Endometrium (tissue), 2 donors: ENCODE results near the gene PTGDS.

Experiments
- FAIRE-seq: peaks from 2 replicates; lab custom pipeline; 2012; peaks lifted over from hg19 to GRCh38; lab: Jason Lieb, UNC
- donor health status: control.
- donor health status: control.

The PTGDS gene

GRCh38 chr9:136958898-136959850, 18.1 kb upstream of the PTGDS start:
- FAIRE-seq, result no peak

DNA sequence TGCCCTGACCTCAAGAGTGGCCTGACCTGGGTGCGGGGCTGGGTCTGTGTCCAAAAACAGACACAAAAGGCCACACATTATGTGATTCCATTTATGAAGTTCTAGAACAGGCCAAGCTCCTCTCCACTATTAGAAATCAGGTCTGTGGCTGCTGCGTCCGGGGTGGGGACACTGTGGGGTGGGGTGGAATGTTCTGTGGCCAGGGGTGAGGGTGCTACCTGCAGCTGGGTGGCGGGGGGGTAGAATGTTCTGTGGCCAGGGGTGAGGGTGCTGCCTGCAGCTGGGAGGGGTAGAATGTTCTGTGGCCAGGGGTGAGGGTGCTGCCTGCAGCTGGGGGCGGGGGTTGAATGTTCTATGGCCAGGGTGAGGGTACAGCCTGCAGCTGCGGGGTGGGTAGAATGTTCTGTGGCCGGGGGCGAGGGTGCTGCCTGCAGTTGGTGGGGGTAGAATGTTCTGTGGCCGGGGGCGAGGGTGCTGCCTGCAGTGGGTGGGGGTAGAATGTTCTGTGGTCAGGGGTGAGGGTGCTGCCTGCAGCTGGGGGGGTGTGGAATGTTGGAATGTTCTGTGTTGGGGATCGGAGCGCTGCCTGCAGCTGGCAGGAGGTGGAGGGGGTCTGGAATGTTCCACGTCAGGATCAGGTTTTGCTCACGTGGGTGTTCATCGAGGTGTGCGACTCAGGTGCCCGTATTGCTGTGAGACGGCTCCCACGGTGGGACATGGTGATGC, 16.9 kb upstream of the PTGDS start:
- FAIRE-seq, result no peak

DNA sequence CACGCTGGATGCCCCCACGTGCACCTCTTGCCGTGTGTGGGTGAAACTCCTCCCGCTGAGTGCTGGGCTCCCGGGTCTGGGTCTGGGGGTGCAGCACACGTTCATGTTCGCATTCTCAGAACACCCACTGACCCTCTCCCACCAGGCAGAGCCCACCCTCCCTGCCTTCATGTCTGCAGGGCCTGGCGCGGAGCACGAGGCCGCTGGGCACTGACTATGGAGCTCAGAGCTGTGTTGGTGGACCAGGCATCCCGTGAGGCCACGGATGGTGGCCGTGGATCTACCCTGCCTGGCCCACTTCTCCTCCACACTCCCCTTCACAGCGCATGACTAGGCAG, 16.4 kb upstream of the PTGDS start:
- no peak for FAIRE-seq

DNA sequence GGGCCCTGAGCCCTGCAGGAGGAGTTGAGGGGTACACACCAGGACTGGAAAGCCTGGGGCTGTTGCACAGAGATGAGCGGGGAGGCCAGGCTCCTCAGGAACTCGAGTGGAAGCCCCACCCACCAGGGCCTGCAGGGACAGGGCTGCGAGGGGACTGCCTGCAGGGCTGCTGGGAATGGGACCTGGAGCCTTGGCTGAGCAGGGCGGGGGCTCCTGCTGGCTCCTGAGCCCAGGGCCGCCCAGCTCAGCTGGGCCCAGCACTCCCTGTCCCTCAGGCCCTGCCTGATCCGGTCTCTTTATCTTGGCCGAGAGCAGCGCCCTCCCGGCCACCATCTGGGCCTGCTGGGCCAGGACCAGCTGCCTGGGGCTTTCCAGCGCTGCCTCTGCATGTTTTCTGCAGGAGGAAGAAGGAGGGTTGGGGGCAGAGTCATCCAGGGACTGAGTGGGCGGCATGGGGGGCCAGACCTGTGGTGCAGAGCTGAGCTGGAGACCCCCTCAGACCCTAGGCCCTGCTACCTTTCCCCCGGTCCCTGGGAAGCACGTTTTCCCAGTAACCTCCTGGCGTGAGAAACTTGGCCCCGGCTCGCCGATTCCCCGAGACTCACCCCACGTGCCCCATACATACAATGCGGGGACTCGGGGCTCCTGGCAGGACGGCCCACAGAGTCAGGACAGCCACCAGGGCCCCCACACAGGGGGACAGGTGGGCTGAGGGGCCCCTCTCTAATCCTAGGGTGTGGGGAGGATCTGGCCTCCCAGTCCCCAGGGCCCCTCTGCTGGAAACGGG, 15.8 kb upstream of the PTGDS start:
- FAIRE-seq, result no peak

GRCh38 chr9:136962163-136962562, 15.1 kb upstream of the PTGDS start:
- no peak for FAIRE-seq

- FAIRE-seq, result no peak
These were observed 14.5 kb upstream of the PTGDS start for GRCh38 chr9:136962701-136963248.

GRCh38 chr9:136963341-136963740, 14.0 kb upstream of the PTGDS start:
- no peak for FAIRE-seq

DNA sequence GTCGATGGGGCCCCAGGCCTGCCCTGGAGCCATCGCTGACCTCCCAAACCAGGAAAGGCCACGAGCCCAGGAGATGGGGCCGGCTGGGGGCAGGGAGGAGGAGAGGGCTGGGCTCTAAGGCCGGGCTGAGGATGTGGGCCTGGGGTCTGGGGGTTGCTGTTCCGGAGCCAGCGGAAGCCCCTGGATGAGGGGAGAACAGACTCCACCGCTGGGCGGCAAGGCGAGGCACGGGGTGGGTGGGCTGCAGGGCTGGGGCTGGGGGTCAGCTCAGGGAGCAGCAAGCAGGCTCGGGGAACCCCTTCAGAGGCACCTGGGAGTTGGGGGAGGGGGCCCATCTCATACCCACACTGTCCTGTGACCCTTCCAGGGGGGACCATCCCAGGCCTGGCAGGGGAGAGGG, 13.6 kb upstream of the PTGDS start:
- no peak for FAIRE-seq

- no peak for FAIRE-seq
These were observed 13.1 kb upstream of the PTGDS start for GRCh38 chr9:136964171-136964689.

- no peak for FAIRE-seq
These were observed 12.4 kb upstream of the PTGDS start for GRCh38 chr9:136964833-136965422.

GRCh38 chr9:136965771-136966484, 11.4 kb upstream of the PTGDS start:
- no peak for FAIRE-seq

DNA sequence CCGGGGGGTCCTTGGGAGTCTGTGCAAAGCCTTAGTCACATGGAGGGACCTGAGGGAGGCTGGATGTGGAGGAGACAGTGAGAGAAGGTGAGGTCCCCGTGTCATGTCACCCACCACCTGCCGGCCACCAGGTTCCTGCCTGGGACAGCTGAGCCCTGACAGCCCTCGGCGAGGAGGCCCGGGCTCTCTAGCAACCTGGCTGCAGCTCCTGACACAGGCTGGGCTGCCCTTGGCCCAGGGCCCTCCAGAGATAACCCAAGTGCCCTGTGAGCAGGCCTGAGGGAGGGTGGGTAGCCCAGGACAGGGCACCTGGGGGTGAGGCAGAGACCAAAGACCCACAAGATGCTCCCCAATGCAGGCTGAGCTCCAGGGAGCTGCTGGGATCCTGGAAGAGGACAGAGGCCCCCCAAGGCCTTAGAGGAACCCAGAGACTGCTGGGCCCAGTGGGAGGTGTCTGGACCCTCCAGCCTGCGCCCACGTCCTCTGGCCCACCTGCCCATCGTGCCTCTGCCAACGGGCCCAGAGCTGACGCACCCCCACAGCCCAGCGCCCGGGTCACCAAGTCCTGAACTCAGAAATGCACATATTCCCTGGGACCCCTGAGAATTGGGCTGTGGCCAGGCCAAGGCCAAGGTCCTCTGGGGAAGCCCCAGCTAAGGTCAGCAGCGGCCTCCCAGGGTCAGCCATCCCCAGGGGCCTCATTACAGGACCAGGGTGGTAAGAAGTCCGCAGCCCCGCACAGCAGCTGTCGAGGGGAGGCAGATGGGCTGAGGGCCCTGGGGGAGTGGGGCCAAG, 8.8 kb upstream of the PTGDS start:
- FAIRE-seq, result no peak

DNA sequence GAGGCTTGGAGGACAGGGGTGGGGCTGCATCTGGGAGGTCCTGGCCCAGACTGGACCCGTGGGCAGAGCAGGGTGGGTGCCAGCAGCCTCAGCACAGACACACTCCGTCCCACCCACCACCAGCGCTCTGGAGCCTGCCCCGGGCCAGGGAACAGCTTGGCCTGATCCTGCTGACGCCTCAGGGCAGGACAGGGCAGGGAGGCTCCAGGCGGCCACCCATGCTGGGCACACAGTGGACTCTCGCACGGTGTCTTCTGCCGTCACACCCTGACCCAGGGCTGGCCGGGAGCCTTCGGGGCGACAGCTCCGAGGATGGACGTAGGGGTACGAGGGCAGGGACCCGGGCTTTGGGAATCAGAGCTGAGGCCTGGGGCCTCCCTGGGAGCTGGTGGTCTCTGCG, 8.2 kb upstream of the PTGDS start:
- FAIRE-seq, result no peak

DNA sequence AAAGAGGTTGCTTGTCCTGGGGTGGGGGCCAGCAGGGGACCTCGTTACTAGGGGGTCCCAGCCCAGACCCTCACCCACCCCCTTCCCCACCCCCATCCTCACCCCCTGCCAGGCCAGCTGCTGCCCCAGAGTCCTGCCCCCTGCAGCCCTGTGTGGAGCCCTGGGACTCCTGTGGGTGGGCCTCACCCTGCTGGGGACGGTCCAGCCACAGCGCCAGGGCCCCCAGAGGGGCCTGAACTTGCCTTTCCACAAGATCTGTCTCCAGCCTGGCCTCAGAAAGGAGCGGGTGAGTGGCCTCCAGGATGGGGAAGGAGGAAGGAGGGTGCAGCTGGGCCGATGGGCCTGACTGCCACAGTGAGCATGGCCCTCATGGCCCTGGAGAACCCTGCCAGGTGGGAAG, 7.5 kb upstream of the PTGDS start:
- FAIRE-seq, result no peak

- FAIRE-seq, result no peak
These were observed 6.9 kb upstream of the PTGDS start for GRCh38 chr9:136970361-136970760.

DNA sequence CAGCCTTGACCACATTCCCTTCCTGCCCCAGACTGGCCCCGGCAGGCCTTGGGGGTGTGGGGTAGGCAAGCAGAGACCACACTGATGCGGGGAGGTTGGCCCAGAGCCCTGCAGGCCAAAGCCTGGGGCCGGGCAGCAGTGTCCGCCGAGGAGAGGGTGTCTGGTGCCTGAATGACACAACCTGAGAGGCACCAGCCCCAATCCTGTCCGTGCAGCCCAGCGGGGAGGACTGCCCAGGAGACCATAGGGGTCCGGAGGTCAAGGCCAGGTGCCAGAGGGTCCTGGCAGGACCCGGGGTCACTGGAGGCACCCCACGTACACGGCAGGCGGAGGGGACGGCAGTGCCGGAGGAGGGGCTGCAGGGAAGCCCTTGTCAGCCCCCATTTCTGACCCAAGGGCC, 5.6 kb upstream of the PTGDS start:
- FAIRE-seq, result no peak

DNA sequence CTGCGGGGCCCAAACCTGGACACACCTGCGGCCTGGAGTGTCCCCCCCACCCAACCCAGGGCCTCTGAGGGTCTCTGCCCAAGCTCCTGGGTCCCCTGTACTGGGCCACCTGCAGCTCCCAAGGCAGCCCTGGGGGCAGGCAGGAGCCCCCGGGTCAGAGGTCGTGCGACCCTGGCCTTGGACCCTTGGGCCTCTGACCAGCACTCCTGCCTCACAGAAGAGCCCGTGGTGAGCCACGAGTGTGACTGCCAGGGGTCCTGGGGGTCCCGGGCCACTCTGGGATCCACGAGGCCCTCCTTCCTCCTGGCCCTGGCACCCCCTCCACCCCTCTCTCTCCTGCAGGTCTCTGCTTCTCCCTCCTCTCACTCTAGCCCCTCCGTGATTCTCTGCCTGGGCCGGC, 5.0 kb upstream of the PTGDS start:
- no peak for FAIRE-seq

GRCh38 chr9:136972743-136973142, 4.6 kb upstream of the PTGDS start:
- FAIRE-seq, result no peak

- FAIRE-seq, result no peak
These were observed 3.4 kb upstream of the PTGDS start for GRCh38 chr9:136973618-136974617.
